Renal cortex interstitium (tissue), 11 donors: ENCODE results near the gene RASSF1. TPM values are rescaled to one million over a fixed set of nuclear protein-coding genes. Genes with fewer than 3 reads are reported as not detected.
"Not testable (repeated sequence)": the region's sequence is repeated elsewhere in the genome, so short reads cannot be mapped to it uniquely, and the experiment has no call there.

Experiments
- DNase-seq, 11 donors: peaks; one replicate each; pipeline ENCODE4 v3.0.0-alpha.2; 2013; ENCODE audit warnings: low read depth in 9 of 11, low spot score in 4 of 11; ENCODE audit errors: extremely low read depth in 1 of 11
- polyA plus RNA-seq, 3 donors: library from polyadenylated mRNA; unstranded; fragments of 120-200 nt; gene quantifications; one replicate each; pipeline ENCODE4 v1.2.1, GENCODE V29; 2013; ENCODE audit not compliant: insufficient read length in 3 of 3

RASSF1 gene
- polyA plus RNA-seq, 3 donors: 16.4 to 22.2 (median 22.1) TPM

DNA sequence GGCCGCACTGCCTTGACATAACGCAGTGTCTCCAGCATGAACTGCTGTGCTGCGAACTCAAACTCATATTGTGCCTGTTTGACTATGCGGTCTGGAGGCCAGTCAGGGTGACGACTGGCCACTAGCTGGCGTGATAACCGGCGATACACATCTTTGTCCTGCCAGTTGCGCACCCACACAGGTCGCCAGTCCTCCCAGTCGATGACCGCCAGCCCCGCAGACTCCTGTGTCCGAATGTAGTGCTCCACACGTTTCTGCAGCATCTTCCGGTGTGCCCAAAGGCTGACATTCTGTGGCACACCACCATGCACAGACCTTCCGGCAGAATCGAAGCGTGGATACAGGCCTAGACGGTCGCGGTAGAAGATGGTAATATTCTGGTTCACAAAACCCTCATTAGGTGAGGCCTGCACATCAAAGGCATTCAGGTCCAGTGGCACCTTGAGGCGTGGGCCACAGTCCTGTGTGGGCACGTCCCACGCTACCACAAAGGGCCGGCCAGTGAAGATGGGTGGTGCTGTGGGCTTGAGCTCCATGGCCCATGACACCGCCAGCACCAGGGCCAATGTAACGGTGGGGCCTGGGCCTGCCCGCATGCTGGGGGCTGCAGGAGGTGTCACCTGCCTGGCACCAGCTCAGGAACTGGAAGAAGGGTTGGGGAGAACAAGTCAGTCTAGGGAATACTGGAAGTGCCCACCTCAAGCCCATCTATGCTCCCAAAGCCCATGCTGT is 20.6 kb downstream of the RASSF1 start:
- no peak for DNase-seq

DNA sequence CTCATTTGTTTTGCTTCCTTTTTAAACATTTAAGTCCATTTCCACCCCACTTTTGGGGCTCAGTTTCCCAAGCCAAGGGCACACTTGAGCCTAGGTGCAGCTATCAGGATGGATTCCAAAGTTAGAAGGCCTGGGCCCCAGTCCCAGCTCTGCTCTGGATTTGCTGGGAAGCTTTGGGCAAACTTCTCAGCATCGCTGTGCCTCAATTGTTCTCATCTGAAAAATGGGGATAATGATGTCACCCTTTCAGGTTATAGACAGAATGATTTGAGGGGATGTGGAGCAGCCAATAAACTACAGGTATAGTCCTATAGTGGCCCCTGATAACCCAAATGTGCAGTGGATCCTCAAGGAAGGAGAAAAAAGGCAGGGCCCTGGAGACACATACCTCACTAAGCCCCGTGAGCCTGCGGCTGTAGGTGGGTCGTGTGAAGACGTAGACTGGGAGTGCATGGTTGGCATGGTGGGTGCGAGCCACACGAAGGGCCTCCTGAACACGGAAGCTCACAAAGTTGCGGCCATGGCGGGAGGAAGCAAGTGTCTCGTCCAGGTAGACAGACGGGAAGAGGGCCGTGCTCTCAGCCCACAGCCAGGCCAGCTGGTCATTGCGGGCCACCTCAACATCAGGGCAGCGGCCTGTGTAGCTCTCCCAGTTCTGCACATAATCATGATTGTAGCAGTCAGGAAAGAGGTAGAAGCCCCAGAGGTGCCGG is 21.3 kb downstream of the RASSF1 start:
- DNase-seq: no peak

DNA sequence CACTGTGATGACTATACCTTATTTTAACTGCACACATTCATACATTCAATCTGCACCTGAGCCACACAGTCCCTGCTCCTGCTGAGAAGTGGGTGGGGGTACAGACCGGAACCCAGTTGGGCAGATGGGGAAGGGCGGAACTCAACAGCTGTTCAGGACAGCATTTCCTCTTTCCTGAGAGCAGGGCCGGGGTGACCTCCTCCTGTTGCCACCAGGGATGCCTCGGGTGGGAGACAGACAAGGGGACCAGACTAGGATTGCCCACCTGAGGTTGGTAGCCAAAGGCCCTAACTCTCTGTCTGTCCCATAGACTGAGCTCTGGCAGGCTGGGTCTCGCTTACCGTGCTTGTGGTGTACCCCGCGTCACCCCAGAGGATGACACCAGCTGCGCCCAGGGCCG is 22.0 kb downstream of the RASSF1 start:
- no peak for DNase-seq

DNA sequence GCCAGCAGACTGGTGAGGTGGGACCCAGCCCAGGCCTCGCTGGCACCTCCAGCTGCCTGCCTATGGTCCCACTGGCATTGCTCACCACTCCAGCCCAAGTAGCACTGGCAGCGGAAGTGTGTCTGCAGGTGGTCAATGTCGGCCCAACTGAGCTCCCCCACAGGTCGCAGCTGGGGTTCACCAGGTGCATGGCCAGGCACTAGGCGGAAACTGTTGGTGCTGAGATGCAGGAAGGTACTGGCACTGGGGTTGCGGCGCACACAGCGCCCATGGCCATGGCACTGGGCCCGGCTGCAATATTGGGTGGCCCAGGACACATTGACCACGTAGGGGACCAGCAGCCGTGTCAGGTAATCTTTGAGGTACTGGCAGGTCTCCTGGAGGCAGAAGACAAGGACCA is 22.5 kb downstream of the RASSF1 start:
- DNase-seq: no peak

DNA sequence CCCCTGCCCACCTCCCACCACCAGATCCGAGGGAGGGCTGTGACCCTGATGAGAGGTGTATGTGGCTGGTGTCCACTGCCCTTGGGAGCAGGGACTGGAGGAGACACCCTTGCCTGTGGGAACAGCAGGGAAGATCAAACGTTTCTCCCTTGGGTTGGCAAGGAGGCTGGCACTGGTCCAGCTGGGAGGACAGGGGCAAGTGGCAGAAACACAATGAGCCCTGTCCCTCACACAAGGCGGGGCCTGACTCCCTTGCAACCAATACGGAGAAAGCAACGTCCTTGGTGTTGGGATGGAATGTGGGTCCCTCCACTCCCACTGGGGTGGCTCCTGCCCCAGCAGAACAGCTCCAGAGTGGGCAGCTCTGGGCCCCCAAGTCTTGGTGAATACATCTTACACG is 23.3 kb downstream of the RASSF1 start:
- DNase-seq: no peak

DNA sequence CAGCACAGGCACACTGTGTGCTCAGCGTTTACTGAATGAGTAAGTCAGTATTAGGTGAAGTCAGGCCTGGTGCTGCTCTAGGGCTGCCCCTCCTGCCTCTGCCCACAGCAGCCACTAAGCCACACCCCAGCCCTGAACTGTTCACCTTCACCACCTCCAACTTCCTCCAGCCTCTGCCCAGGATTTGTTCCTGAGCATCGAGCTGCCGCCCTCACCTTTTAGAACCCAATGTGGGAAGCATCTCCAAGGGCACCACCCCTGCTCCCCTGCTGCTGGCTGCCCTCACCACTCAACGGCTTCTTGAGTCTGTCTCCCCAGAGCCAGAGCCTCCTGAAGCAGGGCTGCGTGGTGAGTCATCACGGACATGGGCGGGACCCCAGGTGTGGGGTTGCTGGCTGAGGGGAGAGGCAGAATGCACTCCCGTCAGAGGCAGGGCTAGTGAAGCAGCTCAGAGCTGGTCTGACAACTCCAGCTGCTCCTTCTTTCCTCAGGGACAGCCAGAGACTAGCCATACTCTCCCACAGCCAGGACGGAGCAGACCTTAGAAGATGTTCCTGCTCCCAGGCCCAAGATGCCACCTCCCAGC is 23.9 kb downstream of the RASSF1 start:
- no peak for DNase-seq

DNA sequence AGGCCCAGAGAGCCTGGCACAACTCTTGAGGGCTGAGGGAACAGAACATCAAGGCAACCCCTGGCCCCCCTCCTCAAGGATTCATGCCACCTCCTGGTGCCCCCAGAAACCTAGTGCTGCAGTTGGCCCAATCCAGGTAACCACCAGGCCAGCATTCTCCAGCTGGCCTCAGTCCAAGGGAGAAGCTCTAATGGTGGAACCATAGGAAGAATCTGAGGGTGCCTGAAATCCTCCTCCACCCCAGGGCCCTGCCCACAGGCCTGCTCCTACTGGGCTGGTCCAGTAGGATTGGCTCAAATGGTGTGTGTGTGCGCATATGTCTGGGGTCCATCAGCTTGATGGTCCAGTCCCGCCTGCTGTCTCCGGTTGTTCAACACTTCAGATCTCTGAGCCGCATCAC is 25.8 kb downstream of the RASSF1 start:
- no peak for DNase-seq

DNA sequence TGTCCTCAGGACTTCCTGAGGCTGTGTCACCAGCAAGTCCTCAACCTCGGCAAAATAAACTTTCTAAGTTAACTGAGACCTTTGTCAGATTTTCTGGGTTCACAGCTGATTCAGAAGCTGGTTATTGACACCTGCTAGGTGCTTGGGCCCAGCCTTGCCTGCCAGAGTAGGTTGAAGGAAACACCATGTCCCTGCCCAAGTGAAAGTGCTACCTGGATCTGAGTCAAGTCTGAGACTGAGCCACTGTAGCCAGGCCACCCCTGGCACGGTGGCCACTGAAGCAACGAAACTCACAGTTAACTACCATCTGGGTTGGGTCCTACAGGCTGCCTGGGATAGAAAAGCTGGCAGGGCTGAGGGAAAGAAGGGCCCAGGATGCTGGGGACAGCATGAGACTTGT is 26.3 kb downstream of the RASSF1 start:
- no peak for DNase-seq

DNA sequence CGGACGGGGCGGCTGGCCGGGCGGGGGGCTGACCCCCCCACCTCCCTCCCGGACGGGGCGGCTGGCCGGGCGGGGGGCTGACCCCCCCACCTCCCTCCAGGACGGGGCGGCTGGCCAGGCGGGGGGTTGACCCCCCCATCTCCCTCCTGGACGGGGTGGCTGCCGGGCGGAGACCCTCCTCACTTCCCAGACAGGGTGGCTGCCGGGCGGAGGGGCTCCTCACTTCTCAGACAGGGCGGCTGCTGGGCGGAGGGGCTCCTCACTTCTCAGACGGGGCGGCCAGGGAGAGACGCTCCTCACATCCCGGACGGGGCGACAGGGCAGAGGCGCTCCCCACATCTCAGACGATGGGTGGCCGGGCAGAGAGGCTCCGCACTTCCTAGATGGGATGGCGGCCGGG is 28.6 kb downstream of the RASSF1 start:
- DNase-seq: not testable (repeated sequence)

DNA sequence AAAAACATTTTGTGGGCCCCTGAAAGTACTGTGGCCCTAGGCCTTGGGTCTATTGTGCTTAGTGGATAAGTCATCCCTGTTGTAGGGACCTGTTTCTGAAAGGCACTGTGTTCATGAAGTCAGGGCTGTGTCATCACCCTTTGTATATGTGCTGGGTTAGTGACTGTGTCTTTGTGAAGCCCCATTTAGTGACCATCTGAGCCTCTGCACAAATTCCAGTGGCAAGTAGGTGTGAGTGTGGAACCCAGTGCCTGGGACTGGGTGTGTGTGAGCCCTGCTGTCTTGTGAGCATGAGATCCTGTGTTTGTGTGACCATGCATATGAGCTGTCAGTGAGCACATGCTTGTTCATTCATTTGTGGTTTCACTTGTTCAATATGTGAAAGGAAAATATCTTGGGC is 36.0 kb downstream of the RASSF1 start:
- no peak for DNase-seq

DNA sequence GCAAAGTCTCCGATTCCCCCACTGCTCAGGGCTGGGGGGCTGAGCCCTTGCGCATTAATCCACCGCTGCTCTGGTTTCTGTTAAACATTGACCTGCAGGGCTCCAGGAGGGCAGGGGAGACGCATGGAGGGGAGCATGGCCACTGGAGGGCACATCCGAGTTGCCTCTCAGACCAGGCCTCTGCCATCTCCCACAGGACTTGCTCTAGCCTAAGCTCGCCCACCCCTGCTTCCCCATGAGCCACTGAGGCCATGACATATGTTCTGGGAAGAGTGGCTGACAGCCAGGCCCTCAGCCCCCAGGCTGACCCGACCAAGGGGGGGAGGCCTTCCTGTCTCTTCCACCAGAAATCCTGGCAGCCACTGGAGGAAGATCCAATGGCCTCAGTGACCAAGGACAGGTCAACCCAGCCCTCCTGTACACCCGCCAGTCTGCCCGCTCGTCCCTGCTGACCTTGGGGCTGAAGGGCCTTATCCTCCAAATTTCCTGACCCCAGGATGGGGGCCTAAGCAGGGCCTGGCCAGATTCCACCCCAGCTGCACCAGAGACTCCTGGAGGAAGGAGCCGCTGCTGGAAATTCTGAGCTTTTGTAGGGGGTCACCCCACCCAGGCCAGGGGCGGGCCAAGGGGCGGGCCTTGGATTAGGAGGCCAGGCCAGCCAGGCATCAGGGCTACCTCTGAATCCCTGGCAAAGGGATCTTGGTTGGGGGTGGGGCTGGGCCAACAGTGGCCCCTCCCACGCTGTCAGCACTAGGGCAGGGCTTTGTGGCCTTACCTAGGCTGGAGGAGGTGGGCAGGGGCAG is 37.4 kb downstream of the RASSF1 start, which contains the start of gene HYAL1:
Gene HYAL1 (minus strand): TSS at position 562 of the 803 bp plus-strand sequence. CDS start 618 bp downstream, outside the sequence.
- DNase-seq: no peak

DNA sequence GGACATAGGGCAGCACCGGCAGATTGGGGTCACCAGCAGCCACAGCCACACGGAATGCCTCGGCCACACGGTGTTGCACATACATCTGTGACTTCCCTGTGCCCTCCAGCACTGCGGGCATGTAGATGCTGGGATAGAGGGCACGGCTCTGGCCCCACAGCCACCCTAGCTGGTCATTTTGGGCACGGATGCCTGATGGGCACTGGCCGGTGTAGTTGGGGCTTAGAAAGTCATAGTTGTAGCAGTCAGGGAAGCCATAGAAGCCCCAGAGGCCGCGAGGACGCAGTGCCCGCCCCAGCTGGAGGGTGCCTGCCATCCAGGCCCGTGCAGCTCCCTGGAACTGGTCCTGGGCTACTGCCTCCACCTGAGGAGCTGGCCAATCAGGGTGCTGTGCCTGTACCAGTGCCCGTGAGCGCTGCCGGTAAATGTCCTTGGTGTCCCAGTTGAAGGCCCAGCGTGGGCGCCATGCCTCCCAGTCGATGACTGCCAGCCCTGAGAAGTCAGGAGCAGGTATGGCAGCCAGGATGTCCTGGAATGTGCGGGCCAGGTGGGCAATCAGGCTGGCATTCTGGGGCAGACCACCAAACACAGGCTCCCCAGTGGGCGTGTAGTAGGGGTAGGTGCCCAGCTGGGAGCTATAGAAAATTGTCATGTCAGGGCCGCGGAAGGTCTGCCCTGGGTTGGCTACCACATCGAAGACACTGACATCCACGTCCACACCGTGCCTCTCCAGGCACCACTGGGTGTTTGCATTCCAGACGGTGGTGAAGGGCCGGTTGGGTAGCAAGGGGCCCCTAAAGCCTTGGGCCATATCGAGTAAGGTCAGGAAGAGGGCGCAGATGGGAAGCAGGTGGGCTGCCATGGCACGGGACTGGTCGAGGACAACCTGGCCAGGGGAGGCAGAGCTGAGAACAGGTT is 38.3 kb downstream of the RASSF1 start:
- no peak for DNase-seq

DNA sequence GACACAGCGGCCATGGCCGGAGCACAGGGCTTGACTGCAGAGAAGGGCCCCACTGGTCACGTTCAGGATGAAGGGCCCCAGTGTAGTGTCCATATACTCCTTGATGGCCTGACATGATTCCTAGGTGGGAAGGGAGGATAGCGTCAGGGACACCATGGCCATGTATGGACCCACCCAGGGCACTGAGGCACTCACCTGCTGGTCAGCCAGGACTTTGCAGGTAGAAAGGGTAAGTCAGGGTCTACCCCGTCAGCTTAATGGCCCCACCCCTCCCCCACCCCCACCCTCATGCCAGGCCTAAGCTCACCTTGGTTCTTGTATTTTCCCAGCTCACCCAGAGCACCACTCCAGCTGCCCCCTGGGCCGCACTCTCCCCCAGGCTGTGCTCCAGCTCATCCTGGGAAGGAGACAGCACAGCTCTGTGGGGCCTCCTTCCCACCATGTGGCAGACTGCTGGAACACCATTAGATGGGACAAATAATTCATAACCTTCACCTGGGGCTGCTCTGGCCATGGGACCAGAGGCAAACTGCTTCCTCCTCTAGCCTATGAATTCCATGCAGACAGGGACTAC is 39.9 kb downstream of the RASSF1 start:
- DNase-seq: no peak

DNA sequence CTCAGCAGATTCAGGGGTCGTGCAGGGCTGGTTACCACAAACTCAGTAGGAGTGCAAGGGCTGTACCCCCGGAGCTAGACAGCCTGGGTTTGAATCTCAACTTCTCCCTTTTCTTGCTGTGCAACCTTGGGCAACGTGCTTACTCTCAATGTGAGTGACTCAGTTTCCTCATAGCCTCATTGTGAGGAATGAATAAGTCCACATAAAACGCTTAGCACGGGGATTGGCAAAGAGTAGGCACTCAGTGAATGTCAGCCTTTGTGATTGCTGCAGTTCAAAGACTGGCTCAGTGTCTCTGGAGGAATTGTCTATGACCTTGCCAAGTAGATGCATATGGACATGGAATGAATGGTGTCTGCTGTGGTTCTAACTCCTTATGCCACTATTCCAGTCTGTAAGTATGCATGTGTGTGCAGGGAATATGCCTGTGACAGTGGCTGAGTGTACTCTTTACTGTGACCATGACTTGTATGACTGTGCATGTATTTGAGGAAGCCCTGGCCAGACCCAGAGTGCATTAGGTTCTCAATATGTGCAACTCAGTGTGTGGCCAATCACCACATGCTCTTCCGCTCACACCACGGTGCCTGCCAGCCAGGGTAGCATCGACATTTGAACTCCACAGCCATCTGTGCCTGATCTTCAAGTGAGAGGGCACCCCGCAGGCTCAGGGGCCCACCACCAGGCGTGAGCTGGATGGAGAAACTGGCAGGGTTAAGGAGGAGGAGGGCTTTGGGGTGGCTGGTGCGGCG is 40.5 kb downstream of the RASSF1 start:
- no peak for DNase-seq

DNA sequence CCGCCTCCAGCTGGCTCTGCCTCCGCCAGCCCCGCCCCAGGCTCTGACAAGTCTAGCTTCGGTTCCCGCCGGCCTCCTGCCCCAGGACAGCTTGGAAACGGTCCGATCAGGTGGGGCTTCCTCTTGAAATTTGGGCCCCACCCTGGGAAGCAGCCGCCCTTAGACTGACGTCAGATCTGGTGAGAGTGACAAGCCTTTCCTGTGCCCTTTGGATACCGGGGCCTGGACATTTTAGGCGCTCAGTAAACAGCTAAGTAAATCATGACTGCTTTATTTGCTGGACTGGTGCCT is 41.1 kb downstream of the RASSF1 start:
- DNase-seq: no peak

DNA sequence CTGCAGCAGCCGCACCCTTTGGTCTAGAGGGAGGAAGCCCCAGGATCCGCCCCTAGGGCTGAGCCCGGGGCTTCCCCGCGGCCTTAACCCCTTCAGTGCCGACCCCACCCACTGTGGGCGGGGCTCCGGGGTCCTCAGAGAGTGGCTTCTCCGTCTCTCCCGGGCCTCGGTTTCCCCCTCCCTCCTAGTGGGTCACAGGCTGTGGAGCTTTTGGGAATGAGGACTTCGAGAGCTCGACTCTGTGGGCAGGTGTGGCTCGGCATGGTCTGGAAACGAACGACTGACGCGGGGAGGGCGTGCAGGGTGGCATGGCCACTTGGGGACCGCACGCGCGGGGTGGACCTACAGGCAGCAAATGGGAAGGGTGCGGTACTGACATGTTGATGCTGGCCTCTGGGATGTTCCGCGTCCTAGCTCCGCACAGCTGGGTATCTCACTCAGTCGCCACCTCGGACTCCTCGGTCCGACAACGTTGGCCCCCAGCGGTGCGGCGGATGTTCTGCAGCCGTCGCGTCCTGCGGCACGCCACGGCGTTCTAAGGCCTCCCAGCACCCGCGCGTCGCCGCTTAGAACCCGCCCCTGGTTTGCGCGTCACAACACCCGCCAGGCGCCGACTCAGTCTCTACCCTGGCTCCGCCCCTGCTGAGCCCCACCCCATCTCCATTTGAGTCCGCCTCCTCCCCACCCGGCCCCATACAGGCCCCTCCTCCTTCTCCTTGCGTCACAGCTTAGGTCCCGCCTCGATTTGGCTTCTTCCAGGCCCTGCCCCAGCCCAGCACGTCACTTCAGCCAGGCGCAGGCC is 41.6 kb downstream of the RASSF1 start, which contains the start of the genes HYAL3 and NAA80:
Gene HYAL3 (minus strand): TSS at position 570 of the 802 bp plus-strand sequence. CDS start 3,803 bp downstream, outside the sequence.
Gene NAA80 (minus strand): TSS at position 570 of the 802 bp plus-strand sequence. CDS start 1,942 bp downstream, outside the sequence.
- peak; percentile 99 to 100 (median 99) for DNase-seq
